ENCODE data around the gene CHRNA10.

GRCh38 chr11:3641701-3642070 lies 29.5 kb downstream of the CHRNA10 start, which contains the start of gene ART5:
- TF ChIP-seq POLR2A (IDR thresholded peaks at IDR 0.05) (no peak), CTCF (IDR thresholded peaks at IDR 0.05) (no peak)
